WTC11 (cell line): ENCODE data around the gene SURF2.

Experiments used
- CBFB ChIP-seq: sonication (generic); formaldehyde crosslinking; IDR thresholded peaks from 2 replicates; pipeline ENCODE4 v1.8.1; 2022; ENCODE audit warnings: mild to moderate bottlenecking, low read depth, missing genetic modification reagents
- CREB1 ChIP-seq: sonication (generic); formaldehyde crosslinking; IDR thresholded peaks from 2 replicates; pipeline ENCODE4 v1.8.0; 2023; ENCODE audit warnings: mild to moderate bottlenecking, missing genetic modification reagents
- CTCF ChIP-seq: fragments of 200-600 bp; IDR thresholded peaks from 2 replicates; pipeline ENCODE4 v1.8.0; 2022; ENCODE audit warnings: antibody characterized with exemption
- TF ChIP-seq, protein P1 (sequence below): sonication (generic); formaldehyde crosslinking; IDR thresholded peaks from 2 replicates; pipeline ENCODE4 v1.8.1; 2022; ENCODE audit warnings: low read depth, missing genetic modification reagents, borderline replicate concordance
- TF ChIP-seq, protein P2 (sequence below): sonication (generic); formaldehyde crosslinking; IDR thresholded peaks from 2 replicates; pipeline ENCODE4 v1.8.1; 2023; ENCODE audit warnings: mild to moderate bottlenecking, missing genetic modification reagents, moderate library complexity

GRCh38 chr9:133383438-133383837 lies 27.1 kb downstream of the SURF2 start:
- TF ChIP-seq CBFB (CRISPR knock-in tag) (no peak), CREB1 (CRISPR knock-in tag) (no peak), CTCF (no peak)
- TF ChIP-seq, protein P1, sequence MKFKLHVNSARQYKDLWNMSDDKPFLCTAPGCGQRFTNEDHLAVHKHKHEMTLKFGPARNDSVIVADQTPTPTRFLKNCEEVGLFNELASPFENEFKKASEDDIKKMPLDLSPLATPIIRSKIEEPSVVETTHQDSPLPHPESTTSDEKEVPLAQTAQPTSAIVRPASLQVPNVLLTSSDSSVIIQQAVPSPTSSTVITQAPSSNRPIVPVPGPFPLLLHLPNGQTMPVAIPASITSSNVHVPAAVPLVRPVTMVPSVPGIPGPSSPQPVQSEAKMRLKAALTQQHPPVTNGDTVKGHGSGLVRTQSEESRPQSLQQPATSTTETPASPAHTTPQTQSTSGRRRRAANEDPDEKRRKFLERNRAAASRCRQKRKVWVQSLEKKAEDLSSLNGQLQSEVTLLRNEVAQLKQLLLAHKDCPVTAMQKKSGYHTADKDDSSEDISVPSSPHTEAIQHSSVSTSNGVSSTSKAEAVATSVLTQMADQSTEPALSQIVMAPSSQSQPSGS (CRISPR knock-in tag): no peak
- TF ChIP-seq, protein P2, sequence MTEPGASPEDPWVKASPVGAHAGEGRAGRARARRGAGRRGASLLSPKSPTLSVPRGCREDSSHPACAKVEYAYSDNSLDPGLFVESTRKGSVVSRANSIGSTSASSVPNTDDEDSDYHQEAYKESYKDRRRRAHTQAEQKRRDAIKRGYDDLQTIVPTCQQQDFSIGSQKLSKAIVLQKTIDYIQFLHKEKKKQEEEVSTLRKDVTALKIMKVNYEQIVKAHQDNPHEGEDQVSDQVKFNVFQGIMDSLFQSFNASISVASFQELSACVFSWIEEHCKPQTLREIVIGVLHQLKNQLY (CRISPR knock-in tag): no peak
